Femur (tissue), 1 donor: ENCODE results near the gene CABLES1.

Experiments used
- DNase-seq: peaks from one replicate; pipeline ENCODE4 v3.0.0-alpha.2; 2017

Gene CABLES1

DNA sequence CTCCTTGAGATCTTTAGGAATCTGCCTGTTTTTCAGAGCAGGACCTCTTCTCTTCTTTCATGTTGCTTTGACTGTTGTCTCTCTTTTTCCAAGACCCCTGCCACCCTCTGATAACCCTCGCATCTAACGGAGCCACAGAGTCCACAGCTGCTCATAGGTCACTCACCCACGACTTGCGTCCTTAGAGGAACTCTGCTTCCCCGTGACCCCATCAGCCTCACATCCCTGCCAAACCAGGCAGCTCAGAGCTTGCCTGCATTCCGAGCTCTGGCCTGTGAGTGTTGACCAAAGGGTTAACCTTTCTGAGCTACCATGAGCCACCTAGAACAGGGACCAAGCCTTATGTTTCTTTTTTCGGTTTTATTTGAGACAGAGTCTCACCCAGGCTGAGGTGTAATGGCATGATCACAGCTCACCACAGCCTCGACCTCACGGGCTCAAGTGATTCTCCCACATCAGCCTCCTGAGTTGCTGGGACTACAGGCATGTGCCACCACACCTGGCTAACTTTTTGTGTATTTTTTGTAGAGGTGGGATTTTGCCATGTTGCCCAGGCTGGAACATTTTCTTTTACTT lies 36.4 kb downstream of the CABLES1 start:
- no peak for DNase-seq

GRCh38 chr18:23172591-23173380 lies 37.5 kb downstream of the CABLES1 start:
- no peak for DNase-seq

DNA sequence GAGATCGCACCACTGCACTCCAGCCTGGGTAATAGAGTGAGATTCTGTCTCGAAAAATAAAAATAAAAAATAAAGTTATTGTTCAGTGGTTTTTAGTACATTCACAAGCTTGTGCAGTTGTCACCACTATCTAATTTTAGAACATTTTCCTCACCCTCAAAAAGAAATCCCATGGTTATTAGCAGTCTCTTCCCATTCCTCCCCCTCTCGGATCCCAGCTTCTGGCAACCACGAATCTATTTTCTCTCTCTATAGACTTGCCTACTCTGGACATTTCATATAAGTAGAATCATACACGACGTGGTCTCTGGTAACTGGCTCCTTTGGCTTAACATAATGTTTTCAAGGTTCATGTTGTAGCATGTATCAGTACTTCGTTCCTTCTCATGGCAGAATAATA lies 38.6 kb downstream of the CABLES1 start:
- no peak for DNase-seq

DNA sequence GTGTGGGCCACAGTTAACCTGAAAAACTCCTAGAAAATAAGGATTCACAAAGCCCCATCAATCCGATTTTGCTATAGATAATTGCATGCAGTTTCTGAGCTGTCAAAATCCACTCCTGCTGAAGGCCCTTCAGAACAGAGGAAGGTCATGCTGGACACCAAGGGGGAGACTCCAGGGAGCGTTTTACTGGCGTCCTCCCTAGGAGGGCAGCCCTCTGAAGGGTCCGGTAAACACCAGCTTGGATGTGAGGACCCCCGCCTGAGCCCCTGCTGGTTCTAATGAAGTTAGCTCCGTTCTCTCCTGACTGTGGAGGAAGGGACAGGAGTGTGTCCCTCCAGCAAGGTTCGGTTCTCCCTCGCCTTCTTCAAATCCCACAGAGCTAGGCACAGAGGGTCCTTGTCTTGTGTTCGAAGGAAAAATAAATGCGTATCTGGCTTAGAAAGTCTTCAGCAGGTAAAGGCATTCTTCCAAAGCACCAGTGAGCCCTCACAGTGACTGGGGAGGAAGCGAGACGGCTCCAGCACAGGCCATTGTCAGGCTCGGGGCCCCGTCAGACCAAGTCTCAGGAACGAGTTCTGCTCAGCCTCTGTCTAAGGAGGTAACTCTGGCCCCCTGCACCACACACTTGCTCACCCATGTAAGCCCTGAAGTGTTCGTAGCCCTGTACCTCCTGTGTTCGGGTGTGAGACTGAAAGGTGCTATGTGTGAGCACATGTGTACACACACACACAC lies 41.6 kb downstream of the CABLES1 start:
- DNase-seq, result no peak

- DNase-seq, result no peak
Observed at GRCh38 chr18:23177433-23178072, 42.3 kb downstream of the CABLES1 start.

- no peak for DNase-seq
Observed at GRCh38 chr18:23178201-23178600, 42.9 kb downstream of the CABLES1 start.

- DNase-seq, result no peak
Observed at GRCh38 chr18:23178661-23179081, 43.4 kb downstream of the CABLES1 start.

DNA sequence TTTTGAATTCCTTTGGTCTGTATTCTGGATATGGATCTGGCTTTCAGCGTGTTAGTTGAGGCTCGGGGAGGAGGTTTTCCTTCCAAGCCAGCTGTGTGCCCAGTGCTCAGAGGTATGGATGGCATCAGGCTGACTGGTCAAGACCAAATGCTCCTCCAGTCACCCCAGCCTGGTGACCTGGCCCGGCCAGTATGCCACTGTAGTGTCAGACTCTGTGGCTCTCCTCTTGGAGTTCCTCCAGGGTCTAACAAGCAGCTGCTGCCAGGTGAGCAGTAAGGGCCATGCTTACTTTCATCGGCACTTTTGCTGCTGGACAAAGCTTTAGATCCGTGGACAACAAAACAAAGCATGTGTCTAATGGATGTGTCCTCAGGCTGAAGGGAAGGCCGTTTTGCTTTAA lies 44.1 kb downstream of the CABLES1 start:
- no peak for DNase-seq

- DNase-seq, result no peak
Observed at GRCh38 chr18:23181547-23181946, 46.3 kb downstream of the CABLES1 start.

GRCh38 chr18:23182606-23183005 lies 47.3 kb downstream of the CABLES1 start:
- DNase-seq, result no peak

DNA sequence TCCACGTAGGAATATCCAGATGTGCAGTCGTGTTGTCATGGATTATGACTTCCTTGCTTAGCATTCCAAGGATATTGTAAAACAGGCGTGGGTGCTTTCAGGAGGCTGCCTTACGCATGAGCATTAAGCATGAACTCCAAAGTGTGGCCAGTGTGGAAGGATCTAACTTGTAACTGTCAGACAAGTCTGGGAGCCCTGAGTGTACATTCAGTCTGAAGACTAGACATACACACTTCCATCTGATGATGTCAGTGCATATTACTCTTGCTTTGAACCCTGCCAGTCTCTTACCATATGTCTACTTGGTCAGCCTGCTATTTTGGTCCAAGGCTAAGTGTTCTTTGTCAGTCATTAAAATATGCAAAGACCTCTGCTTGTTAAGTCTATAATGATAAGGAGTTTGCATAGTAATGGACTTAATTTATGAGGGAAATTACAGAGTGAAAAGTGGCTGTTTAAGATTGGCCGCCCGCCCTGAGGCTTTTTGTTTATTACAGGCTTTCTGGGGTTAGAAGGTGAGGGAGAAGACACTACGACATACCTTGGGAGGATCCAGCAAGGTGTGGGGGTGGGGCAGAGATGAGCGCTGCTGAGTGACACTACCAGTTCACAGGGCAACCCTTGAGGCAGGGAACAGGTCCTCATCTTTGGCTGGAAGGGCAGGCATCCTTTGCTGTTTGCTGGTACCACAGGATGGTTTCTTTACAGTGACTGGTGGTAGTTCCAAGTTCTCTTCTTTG lies 48.3 kb downstream of the CABLES1 start:
- no peak for DNase-seq

DNA sequence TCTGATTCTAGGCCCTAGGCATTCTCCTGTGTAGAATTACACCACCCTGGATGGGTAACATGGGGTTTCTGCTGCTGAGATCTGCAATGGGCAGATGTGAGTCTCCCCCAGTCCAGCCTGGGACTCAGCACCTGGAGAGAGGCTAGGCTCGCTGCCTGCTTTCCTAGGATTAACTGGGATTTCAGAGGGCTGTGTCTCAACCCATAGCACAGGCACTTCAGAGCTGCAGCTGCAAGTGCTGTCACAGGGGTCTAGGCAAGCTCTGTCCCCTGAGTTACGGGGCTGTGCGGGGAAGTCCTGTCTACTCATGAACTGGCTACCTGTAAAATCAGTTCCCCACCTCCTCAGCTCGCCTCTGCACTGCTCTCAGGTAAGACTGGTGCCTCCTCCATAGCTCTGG lies 51.5 kb downstream of the CABLES1 start:
- no peak for DNase-seq

GRCh38 chr18:23188068-23188760 lies 52.9 kb downstream of the CABLES1 start:
- DNase-seq, result no peak

- DNase-seq, result no peak
Observed at GRCh38 chr18:23189099-23189498, 53.8 kb downstream of the CABLES1 start.

DNA sequence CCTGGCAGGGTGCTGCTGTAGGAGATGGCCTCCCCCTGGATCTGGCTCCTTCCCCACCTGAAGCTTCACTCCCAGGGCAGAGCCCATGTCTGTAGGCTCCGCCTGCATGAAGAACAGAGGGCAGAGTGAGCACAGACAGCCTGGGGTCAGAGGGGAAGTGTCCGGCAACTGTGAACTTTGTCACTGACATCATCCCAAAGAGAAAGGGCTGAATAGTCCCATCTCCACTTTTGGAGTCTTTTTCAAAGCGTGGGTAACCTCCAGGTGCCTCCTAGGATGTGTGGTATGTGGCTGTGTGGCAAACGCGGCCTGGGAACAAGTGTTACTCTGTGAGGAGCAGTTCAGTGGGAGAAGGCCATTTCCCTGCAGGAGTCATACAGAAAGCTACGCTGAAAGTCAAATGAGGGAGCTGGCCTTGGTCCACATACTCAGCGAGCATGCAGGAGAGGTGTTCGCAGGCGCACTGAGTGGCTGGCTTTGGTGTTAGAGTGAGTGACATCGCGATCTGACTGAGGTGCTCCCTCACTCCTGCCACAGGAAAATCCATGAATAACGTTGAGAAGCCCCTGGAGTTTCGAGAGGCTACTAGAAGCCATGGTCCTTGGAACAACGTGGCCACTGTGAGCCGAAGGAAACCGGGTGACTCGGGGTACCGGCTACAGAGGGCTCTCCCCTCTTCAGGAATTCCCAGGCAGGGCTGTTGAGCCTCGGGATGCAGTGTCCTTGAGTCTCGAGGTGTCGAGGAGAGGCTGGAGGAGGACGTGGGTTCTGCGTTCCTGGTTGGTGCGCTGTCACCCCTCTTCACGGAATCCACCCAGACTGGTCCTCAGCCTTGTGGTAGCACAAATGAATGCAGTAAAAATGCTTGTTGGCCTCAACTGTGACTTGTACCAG lies 54.7 kb downstream of the CABLES1 start:
- no peak for DNase-seq

- DNase-seq, result no peak
Observed at GRCh38 chr18:23191232-23191631, 55.9 kb downstream of the CABLES1 start.

DNA sequence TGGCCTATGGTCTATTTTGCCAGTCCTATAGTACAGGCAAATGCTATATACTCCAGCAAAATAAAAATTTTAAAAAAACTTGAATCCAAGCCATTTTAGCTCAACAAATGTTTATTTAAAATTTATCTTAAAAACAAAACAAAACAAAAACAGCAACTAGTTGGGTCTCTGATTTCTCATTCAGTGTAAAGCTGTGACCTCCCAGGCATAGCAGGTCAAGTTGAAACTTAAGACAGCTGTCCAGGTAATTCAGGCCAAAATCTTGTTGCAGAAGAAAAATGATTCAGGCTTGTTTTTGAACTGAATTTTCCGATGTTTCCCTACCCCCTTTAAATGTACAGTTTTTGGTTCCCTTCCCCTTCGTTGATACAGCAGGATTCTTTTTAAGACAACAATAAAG lies 58.5 kb downstream of the CABLES1 start:
- DNase-seq, result no peak

DNA sequence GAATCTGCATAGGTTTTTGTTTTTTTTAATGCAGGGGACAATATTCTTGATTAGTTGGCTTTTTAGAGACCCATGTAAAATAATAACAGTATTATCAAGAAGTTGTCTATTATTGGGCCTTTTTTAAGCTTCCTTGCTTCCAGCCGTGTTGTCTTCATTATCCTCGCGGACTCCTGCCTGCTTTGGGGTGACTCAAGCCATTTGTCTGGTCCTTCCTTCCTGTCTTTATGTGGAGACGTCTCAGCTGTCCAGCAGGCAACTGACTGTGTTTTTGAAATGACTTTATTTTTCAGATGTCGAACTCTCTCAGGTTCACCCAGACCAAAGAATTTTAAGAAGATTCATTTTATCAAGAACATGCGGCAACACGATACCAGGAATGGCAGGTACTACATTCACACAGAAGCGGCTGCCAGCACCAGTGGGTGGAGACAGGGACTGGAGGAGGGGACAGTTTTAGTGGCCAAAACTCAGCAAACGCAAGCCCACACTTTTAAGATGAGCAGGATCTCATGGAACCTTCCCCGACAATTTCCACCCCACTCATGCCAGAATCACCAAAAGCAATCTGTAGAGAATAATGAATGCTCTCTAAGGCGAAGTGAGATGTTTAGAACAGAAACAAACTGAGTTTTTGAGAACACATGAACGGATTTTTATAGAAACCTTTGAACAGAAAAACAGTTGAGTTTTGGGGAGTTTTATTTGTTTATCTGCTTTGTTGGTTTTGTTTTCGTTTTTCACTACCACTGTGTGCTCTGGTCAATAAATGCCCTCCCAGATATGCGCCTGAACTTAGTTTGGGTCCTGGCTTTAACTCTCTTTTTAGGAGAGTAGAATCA lies 59.1 kb downstream of the CABLES1 start:
- no peak for DNase-seq

- DNase-seq, result no peak
Observed at GRCh38 chr18:23194997-23195957, 60.0 kb downstream of the CABLES1 start.
